IPS DF 6.9 (cell line): ENCODE data around the gene NSUN4.

Experiments used
- DNase-seq: peaks from one replicate; pipeline ENCODE4 v3.0.0-alpha.2; 2013; ENCODE audit warnings: low read depth, low spot score
- H3K27ac ChIP-seq: one replicate; pipeline ENCODE4 v1.5.1; 2013; ENCODE audit warnings: low read length, control low read depth
- H3K27me3 ChIP-seq: 2 replicates; pipeline ENCODE4 v1.6.1; 2013; ENCODE audit warnings: mild to moderate bottlenecking, low read length; ENCODE audit not compliant: control insufficient read depth, insufficient read depth
- H3K36me3 ChIP-seq: 2 replicates; pipeline ENCODE4 v1.6.1; 2013; ENCODE audit warnings: low read length; ENCODE audit not compliant: control insufficient read depth, insufficient read depth
- H3K4me1 ChIP-seq: 2 replicates; pipeline ENCODE4 v1.6.1; 2013; ENCODE audit warnings: low read length; ENCODE audit not compliant: control insufficient read depth, insufficient read depth
- H3K4me3 ChIP-seq: 2 replicates; pipeline ENCODE4 v1.5.1; 2013; ENCODE audit warnings: mild to moderate bottlenecking, low read length
- H3K9me3 ChIP-seq: 2 replicates; pipeline ENCODE4 v1.6.1; 2013; ENCODE audit warnings: low read length, inconsistent platforms; ENCODE audit not compliant: control insufficient read depth, insufficient read depth
- WGBS: extraction: QIAGEN DNeasy Blood & Tissue Kit; methylation state at CpG from one replicate; pipeline ENCODE4 v1.1.7; 2013; ENCODE audit warnings: mixed read lengths, missing lambda C conversion rate; ENCODE audit not compliant: insufficient read length, insufficient coverage; 5-methylcytosine and 5-hydroxymethylcytosine counted together

NSUN4 gene

GRCh38 chr1:46405724-46406123, 65.1 kb downstream of the NSUN4 start:
- Histone ChIP-seq H3K9me3 (no peaks in the 10 kb centered on the region), H3K4me1 (peaks cover 11% of the 10 kb centered on the region), H3K36me3 (no peaks in the 10 kb centered on the region), H3K27ac (no peak overlapping the region), H3K4me3 (no peak overlapping the region), H3K27me3 (no peaks in the 10 kb centered on the region)
- WGBS: no CpG with 5 or more reads among the region's 17 CpGs
- DNase-seq: no peak

GRCh38 chr1:46406881-46407608, 66.4 kb downstream of the NSUN4 start:
- no peak for DNase-seq
- 100% methylated on average over 2 of the region's 13 CpGs for WGBS
- Histone ChIP-seq H3K9me3 (no peaks in the 10 kb centered on the region), H3K27ac (no peak overlapping the region), H3K27me3 (no peaks in the 10 kb centered on the region), H3K4me3 (no peak overlapping the region), H3K4me1 (peaks cover 6% of the 10 kb centered on the region), H3K36me3 (no peaks in the 10 kb centered on the region)

- WGBS: no CpG with 5 or more reads among the region's 9 CpGs
- H3K36me3 ChIP-seq: no peaks in the 10 kb centered on the region
- H3K9me3 ChIP-seq: no peaks in the 10 kb centered on the region
- H3K4me1 ChIP-seq: peaks cover 6% of the 10 kb centered on the region
- no peak overlapping the region for H3K27ac ChIP-seq
- no peaks in the 10 kb centered on the region for H3K27me3 ChIP-seq
- no peak for DNase-seq
- H3K4me3 ChIP-seq: no peak overlapping the region
Observed at GRCh38 chr1:46407636-46408035, 67.0 kb downstream of the NSUN4 start.

GRCh38 chr1:46408356-46409062, 67.9 kb downstream of the NSUN4 start:
- Histone ChIP-seq H3K27me3 (no peaks in the 10 kb centered on the region), H3K4me1 (peaks cover 6% of the 10 kb centered on the region), H3K27ac (no peak overlapping the region), H3K4me3 (no peak overlapping the region), H3K36me3 (no peaks in the 10 kb centered on the region), H3K9me3 (no peaks in the 10 kb centered on the region)
- no CpG with 5 or more reads among the region's 12 CpGs for WGBS
- no peak for DNase-seq

- H3K9me3 ChIP-seq: no peaks in the 10 kb centered on the region
- no peak for DNase-seq
- peaks cover 6% of the 10 kb centered on the region for H3K4me1 ChIP-seq
- H3K27me3 ChIP-seq: no peaks in the 10 kb centered on the region
- no CpG with 5 or more reads among the region's 1 CpG for WGBS
- no peaks in the 10 kb centered on the region for H3K36me3 ChIP-seq
- H3K4me3 ChIP-seq: no peak overlapping the region
- H3K27ac ChIP-seq: no peak overlapping the region
Observed at GRCh38 chr1:46409063-46409372, 68.4 kb downstream of the NSUN4 start.

GRCh38 chr1:46410156-46411009, 69.8 kb downstream of the NSUN4 start:
- no peaks in the 10 kb centered on the region for H3K27me3 ChIP-seq

GRCh38 chr1:46411010-46411405, 70.4 kb downstream of the NSUN4 start:
- no peak for DNase-seq
- WGBS: no CpG with 5 or more reads among the region's 7 CpGs
- Histone ChIP-seq H3K27me3 (no peaks in the 10 kb centered on the region), H3K36me3 (no peaks in the 10 kb centered on the region), H3K27ac (no peak overlapping the region), H3K4me1 (peaks cover 5% of the 10 kb centered on the region), H3K9me3 (no peaks in the 10 kb centered on the region), H3K4me3 (no peak overlapping the region)

More at GRCh38 chr1:46410156-46411009, 69.8 kb downstream of the NSUN4 start:
- Histone ChIP-seq H3K4me1 (peaks cover 6% of the 10 kb centered on the region), H3K9me3 (no peaks in the 10 kb centered on the region), H3K4me3 (no peak overlapping the region), H3K36me3 (no peaks in the 10 kb centered on the region), H3K27ac (no peak overlapping the region)
- no CpG with 5 or more reads among the region's 17 CpGs for WGBS
- no peak for DNase-seq
